Hepatocyte (in vitro differentiated cells): ENCODE data around the gene SETD7.

ENCODE experiments used
- EZH2phosphoT487 ChIP-seq: fragments of 200-600 bp; sonication (generic); IDR thresholded peaks from one replicate; pipeline ENCODE4 v1.6.1; 2018; ENCODE audit warnings: antibody characterized with exemption, mild to moderate bottlenecking, low read depth, moderate library complexity; ENCODE audit not compliant: unreplicated experiment, severe bottlenecking
- TF ChIP-seq, protein P1 (sequence below): fragments of 200-600 bp; sonication (generic); IDR thresholded peaks from 2 replicates; pipeline ENCODE4 v1.5.1; 2016; ENCODE audit warnings: antibody characterized with exemption, mild to moderate bottlenecking; ENCODE audit not compliant: poor library complexity

DNA sequence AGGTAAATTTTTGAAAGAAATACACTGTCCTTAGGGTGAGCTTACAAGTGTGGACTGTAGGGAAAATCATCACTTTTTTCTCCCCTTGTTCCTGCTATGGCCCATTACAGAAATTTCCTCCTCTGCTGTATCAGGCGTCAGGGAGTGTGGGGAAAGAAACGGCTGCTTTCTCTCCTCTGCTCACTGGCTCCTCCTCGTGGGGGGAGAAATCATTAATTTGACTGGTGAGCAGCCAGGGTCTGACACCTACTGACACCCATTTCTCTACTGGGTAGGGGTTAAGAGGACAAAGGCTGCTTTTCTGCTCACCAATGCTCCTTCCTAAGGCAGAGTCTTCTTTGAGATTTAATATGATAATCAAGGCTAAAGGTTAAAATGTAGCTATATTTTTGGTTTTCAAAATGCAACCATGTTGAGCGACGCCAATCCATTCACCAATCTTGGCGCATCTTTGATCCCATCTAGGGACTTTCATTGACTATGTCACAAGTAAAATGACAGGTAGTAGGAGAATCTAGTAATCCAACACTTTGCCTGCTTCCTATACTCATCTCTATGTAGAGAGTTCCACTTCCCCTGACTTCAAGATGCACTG lies 25.1 kb downstream of the SETD7 start:
- TF ChIP-seq, protein P1, sequence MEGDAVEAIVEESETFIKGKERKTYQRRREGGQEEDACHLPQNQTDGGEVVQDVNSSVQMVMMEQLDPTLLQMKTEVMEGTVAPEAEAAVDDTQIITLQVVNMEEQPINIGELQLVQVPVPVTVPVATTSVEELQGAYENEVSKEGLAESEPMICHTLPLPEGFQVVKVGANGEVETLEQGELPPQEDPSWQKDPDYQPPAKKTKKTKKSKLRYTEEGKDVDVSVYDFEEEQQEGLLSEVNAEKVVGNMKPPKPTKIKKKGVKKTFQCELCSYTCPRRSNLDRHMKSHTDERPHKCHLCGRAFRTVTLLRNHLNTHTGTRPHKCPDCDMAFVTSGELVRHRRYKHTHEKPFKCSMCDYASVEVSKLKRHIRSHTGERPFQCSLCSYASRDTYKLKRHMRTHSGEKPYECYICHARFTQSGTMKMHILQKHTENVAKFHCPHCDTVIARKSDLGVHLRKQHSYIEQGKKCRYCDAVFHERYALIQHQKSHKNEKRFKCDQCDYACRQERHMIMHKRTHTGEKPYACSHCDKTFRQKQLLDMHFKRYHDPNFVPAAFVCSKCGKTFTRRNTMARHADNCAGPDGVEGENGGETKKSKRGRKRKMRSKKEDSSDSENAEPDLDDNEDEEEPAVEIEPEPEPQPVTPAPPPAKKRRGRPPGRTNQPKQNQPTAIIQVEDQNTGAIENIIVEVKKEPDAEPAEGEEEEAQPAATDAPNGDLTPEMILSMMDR: peak; percentile 51
- TF ChIP-seq EZH2phosphoT487: no peak
